K562 (cell line): ENCODE data around the gene DHRS3. TPM values are rescaled to one million over a fixed set of nuclear protein-coding genes. Genes with fewer than 3 reads are reported as not detected.

Source experiments
- ARID4B ChIP-seq: sonication (generic); formaldehyde crosslinking; IDR thresholded peaks from 2 replicates; pipeline ENCODE4 v1.8.0; 2022; ENCODE audit warnings: mild to moderate bottlenecking, missing genetic modification reagents
- CREM ChIP-seq: IDR thresholded peaks from 2 replicates; pipeline ENCODE4 v1.6.1; 2014; ENCODE audit warnings: antibody characterized with exemption, low read depth
- ELF1 ChIP-seq: fragments of 200-800 bp; sonication (Bioruptor generic); IDR thresholded peaks from 2 replicates; pipeline ENCODE4 v1.6.1; 2016; ENCODE audit warnings: missing genetic modification characterization, missing compliant biosample characterization
- KDM1A ChIP-seq, 2 experiments: fragments of 450-650 bp; IDR thresholded peaks; 2 replicates each; pipeline ENCODE4 v1.6.1; 2016; ENCODE audit warnings: mild to moderate bottlenecking in 2 of 2
- KDM5B ChIP-seq: fragments of 200-600 bp; sonication (generic); IDR thresholded peaks from 2 replicates; pipeline ENCODE4 v1.6.1; 2012; ENCODE audit warnings: low read depth, mild to moderate bottlenecking, moderate library complexity, low read length, control low read depth, inconsistent platforms; ENCODE audit not compliant: insufficient replicate concordance
- MEF2A ChIP-seq: IDR thresholded peaks from 2 replicates; pipeline ENCODE4 v1.6.1; 2011; ENCODE audit warnings: low read depth, mild to moderate bottlenecking, low read length, moderate library complexity; ENCODE audit not compliant: control insufficient read depth
- MTA1 ChIP-seq: fragments of 450-650 bp; IDR thresholded peaks from 2 replicates; pipeline ENCODE4 v1.6.1; 2017; ENCODE audit warnings: borderline replicate concordance
- MXI1 ChIP-seq: IDR thresholded peaks from 2 replicates; pipeline ENCODE4 v1.6.1; 2011; ENCODE audit warnings: low read depth, mild to moderate bottlenecking, improper control_type of control experiment, low read length
- NCOA4 ChIP-seq: fragments of 450-650 bp; IDR thresholded peaks from 2 replicates; pipeline ENCODE4 v1.6.1; 2018; ENCODE audit warnings: mild to moderate bottlenecking; ENCODE audit not compliant: partially characterized antibody
- PKNOX1 ChIP-seq: fragments of 450-650 bp; IDR thresholded peaks from 2 replicates; pipeline ENCODE4 v1.6.1; 2016
- PURB ChIP-seq: sonication (generic); formaldehyde crosslinking; IDR thresholded peaks from 2 replicates; pipeline ENCODE4 v1.9.0; 2021; ENCODE audit warnings: low read depth, mild to moderate bottlenecking, missing genetic modification reagents
- RBM14 ChIP-seq: fragments of 200-400 bp; formaldehyde crosslinking; IDR thresholded peaks from 2 replicates; pipeline ENCODE4 v1.6.1; 2018; ENCODE audit warnings: low read depth, mild to moderate bottlenecking, low read length, moderate library complexity, borderline replicate concordance; ENCODE audit not compliant: insufficient read depth
- STAT6 ChIP-seq: sonication (generic); formaldehyde crosslinking; IDR thresholded peaks from 2 replicates; pipeline ENCODE4 v1.8.1; 2023; ENCODE audit warnings: mild to moderate bottlenecking, missing genetic modification reagents
- ZNF592 ChIP-seq: fragments of 450-650 bp; IDR thresholded peaks from 2 replicates; pipeline ENCODE4 v1.6.1; 2017; ENCODE audit warnings: antibody characterized with exemption, mild to moderate bottlenecking
- polyA plus RNA-seq, 8 experiments: library from polyadenylated mRNA; depleted of rRNA in 4 of 8; stranded (reverse) in 5 of 8; unstranded in 3 of 8; fragments of >200 nt; fragmentation: Nextera tagmentation in 2 of 8; fragmentation: Illumina TruSeq in 1 of 8; extraction: Ambion mirVana in 2 of 8; extraction: Trizol in 1 of 8; gene quantifications; 2 replicates each; pipeline versions ENCODE4 v1.2.1 to v1.2.3, GENCODE V29; 2011 to 2014; ENCODE audit warnings: inconsistent platforms in 1 of 8, missing spikeins in 1 of 8
- total RNA-seq, 7 experiments: library from RNA; depleted of rRNA in 6 of 7; stranded (reverse); fragments of >200 nt in 6 of 7; fragmentation: Illumina TruSeq in 2 of 7; extraction: Trizol in 2 of 7; gene quantifications; 2 replicates each; pipeline versions ENCODE4 v1.2.1 to v1.2.3, GENCODE V29; 2011 to 2021; ENCODE audit warnings: low replicate concordance in 1 of 7

The DHRS3 gene
- total and polyA plus RNA-seq, 9 of the 15 experiments (the other 6 are each of a cell fraction or from before 2014, with no cell fraction given), result 21.0 to 116 (median 58.7) TPM

- TF ChIP-seq STAT6 (CRISPR knock-in tag) (peak; percentile 96; the same call in 1 of the 2 replicates), MEF2A (no peak), PURB (no peak), RBM14 (no peak), PKNOX1 (peak; percentile 66), MTA1 (peak; percentile 46; the same call in 1 of the 2 replicates), ARID4B (peak; percentile 51; the same call in 1 of the 2 replicates), ELF1 (tag) (no peak), MXI1 (peak; percentile 93), ZNF592 (peak; percentile 76), CREM (0 out of 2 replicates have a peak, but pooled peaks have one; percentile 30), KDM5B (peak; percentile 98), KDM1A (IDR thresholded peaks at IDR 0.05) (peak in 1 of 2 experiments; percentile 41; a peak in 1 of 4 replicates), NCOA4 (no peak)
These were observed 39.3 kb upstream of the DHRS3 start (continued) for GRCh38 chr1:12657060-12657884.
